Astrocyte of the spinal cord (primary cell): ENCODE results near the gene STARD13.
A peak's percentile ranks its signal among the peaks of the same experiment; 100 is the strongest.

ENCODE experiments used
- DNase-seq: peaks from one replicate; pipeline ENCODE4 v3.0.0; 2011; ENCODE audit warnings: low read depth, low spot score
- H3K4me3 ChIP-seq: 2 replicates; pipeline ENCODE4 v1.5.1; 2011; ENCODE audit warnings: low read depth, mild to moderate bottlenecking, low read length, moderate library complexity
- CTCF ChIP-seq: IDR thresholded peaks from 2 replicates; pipeline ENCODE4 v1.5.1; 2012; ENCODE audit warnings: low read depth, mild to moderate bottlenecking, low read length, inconsistent platforms
- in situ Hi-C: cut with HindIII; loops from 2 replicates; pipeline ENCODE4 v1.10.0; 2017; ENCODE audit warnings: low sequenced_read_pairs

The STARD13 gene

GRCh38 chr13:33260168-33261098 lies 25.1 kb downstream of the STARD13 start:
- peak; percentile 63 for DNase-seq
- in situ Hi-C loops: no loop called here
- TF ChIP-seq CTCF: no peak
- H3K4me3 ChIP-seq: no peak overlapping the region

- DNase-seq: no peak
- no peak overlapping the region for H3K4me3 ChIP-seq
- TF ChIP-seq CTCF: no peak
- in situ Hi-C loops: no loop called here
These were observed 26.3 kb downstream of the STARD13 start for GRCh38 chr13:33259296-33259695.

GRCh38 chr13:33258808-33259193 lies 26.8 kb downstream of the STARD13 start:
- DNase-seq: no peak
- in situ Hi-C loops: no loop called here

DNA sequence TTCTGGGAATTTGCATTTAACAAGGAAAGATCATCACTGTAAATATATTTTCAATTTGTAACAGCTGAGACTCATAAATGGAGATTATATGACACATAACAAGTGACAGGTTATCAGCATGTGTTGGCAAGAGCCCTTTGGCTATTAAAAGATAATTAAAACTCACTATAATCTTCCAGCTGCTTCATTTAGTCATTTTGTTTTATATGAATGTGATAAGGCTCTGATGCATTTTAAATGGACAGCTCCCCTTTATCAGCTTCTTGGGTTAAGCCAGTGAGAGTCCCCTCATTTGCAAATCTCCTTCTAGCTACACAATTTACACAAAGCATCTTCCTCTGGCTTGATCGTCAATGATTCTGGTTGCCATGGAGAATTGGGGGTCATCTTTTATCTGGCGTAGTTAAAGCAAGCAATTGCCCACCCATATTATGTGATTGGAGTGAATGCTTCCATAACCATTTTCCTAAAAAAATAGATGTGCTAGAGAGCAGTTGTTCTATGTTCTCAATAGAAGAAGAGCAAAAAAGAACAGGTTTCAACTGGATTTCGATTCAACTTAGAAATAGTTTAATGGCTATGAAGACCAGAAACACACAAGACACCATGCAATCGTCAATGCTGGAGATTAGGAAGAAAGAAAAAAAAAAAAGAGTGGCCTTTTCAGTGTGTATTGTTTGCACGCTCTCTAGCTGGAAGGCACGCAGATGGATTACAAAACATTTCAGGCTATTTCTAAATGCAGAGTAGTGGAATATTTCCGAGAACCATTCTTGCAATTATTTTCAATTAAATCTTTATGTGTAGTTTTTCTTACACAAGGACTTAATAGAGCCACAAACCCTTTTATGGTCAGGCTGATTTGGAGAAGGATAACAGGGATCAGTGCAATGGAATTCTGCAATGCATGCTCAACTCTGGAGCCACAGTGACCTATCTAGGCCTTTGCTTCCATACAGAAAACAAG lies 27.4 kb downstream of the STARD13 start:
- in situ Hi-C loops: no loop called here
- TF ChIP-seq CTCF: no peak
- no peak overlapping the region for H3K4me3 ChIP-seq
- DNase-seq: no peak

More at GRCh38 chr13:33258808-33259193, 26.8 kb downstream of the STARD13 start:
- no peak for TF ChIP-seq CTCF
- H3K4me3 ChIP-seq: no peak overlapping the region

- H3K4me3 ChIP-seq: no peak overlapping the region
These were observed 29.3 kb downstream of the STARD13 start for GRCh38 chr13:33256148-33256840.

More at GRCh38 chr13:33256148-33256840, 29.3 kb downstream of the STARD13 start:
- no peak for TF ChIP-seq CTCF
- DNase-seq: no peak
- in situ Hi-C loops: no loop called here
